HFF-Myc (cell line): Measurements from ENCODE around the gene FAM156A.
"Not testable (repeated sequence)": the region's sequence is repeated elsewhere in the genome, so short reads cannot be mapped to it uniquely, and the experiment has no call there.

ENCODE experiments used
- DNase-seq: peaks from one replicate; pipeline ENCODE4 v3.0.0-alpha.2; 2011; ENCODE audit warnings: low read depth; ENCODE audit errors: extremely low read depth
- H3K4me3 ChIP-seq: replicated peaks from 2 replicates; pipeline ENCODE4 v1.5.1; 2011; ENCODE audit warnings: low read depth, mild to moderate bottlenecking, control low read depth, low read length
- CTCF ChIP-seq: IDR thresholded peaks from 2 replicates; pipeline ENCODE4 v1.5.1; 2012; ENCODE audit warnings: mild to moderate bottlenecking, low read depth, low read length, control low read depth; ENCODE audit errors: missing control alignments

The FAM156A gene

GRCh38 chrX:52979993-52980392 is 21.7 kb upstream of the FAM156A start:
- DNase-seq: no peak
- H3K4me3 ChIP-seq: no peak overlapping the region
- no peak for TF ChIP-seq CTCF

GRCh38 chrX:52979568-52979967 is 21.2 kb upstream of the FAM156A start:
- no peak overlapping the region for H3K4me3 ChIP-seq
- TF ChIP-seq CTCF: no peak
- DNase-seq: no peak

GRCh38 chrX:52977953-52978352 is 19.6 kb upstream of the FAM156A start:
- DNase-seq: no peak
- H3K4me3 ChIP-seq: no peak overlapping the region
- TF ChIP-seq CTCF: no peak

- H3K4me3 ChIP-seq, DNase-seq: not testable (repeated sequence)
Measured at GRCh38 chrX:52975576-52975975, 17.3 kb upstream of the FAM156A start.

DNA sequence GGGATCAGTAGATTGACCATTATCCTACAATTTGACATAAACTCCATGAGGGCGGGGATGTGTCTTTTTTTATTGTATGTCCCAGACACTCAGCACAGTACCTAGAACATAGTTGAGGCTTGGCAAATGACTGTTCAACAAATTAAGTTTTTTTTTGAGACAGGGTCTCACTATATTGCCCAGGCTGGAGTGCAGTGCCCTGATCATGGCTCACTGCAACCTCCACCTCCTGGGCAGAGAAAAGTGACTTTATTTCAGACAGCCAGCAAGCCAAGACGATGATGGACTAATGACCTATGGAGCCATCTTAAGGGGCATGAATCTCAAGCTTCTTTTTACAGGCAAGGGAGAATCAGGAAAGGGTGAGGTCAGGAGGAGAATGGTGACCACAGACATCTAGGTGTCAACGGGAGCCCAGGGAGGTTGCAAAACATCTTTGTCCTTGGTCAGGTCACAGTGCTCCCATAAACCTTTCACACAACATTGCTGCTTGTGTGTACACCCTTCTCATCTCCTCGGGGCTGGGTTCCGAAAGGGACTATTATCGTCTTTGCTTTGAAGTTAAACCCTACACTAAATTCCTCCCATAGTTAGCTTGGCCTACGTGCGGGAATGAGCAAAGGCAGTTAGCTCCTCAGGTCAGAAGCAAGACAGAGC is 16.1 kb upstream of the FAM156A start:
- H3K4me3 ChIP-seq: not testable (repeated sequence)

GRCh38 chrX:52967922-52968321 is 9.6 kb upstream of the FAM156A start:
- DNase-seq: not testable (repeated sequence)

More for the DNA sequence above, 16.1 kb upstream of the FAM156A start:
- not testable (repeated sequence) for DNase-seq

GRCh38 chrX:52966993-52967738 is 8.8 kb upstream of the FAM156A start:
- DNase-seq, H3K4me3 ChIP-seq: not testable (repeated sequence)

More at GRCh38 chrX:52967922-52968321, 9.6 kb upstream of the FAM156A start:
- H3K4me3 ChIP-seq: not testable (repeated sequence)

GRCh38 chrX:52958961-52959360 is 643 bp upstream of the FAM156A start:
- not testable (repeated sequence) for DNase-seq, H3K4me3 ChIP-seq

DNA sequence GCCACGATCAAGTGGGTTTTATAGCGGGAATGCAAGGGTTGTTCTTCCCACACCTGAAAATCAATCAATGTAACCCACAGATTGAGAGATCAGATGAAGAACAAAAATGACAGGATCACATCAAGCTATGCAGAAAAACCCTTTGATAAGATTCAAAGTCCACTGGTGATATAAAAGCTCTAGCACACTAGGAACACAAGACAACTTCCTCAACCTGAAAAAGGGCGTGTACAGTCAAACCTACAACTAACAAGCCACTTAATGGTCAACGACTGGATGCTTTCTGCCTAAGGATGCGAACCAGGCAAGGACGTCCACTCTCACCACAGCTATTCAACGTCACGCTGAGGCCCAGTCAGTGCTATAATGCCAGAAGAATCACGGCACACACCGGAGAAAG is 8.4 kb downstream of the FAM156A start:
- not testable (repeated sequence) for H3K4me3 ChIP-seq, DNase-seq

- not testable (repeated sequence) for DNase-seq, H3K4me3 ChIP-seq
Measured at GRCh38 chrX:52949325-52949724, 9.0 kb downstream of the FAM156A start.

DNA sequence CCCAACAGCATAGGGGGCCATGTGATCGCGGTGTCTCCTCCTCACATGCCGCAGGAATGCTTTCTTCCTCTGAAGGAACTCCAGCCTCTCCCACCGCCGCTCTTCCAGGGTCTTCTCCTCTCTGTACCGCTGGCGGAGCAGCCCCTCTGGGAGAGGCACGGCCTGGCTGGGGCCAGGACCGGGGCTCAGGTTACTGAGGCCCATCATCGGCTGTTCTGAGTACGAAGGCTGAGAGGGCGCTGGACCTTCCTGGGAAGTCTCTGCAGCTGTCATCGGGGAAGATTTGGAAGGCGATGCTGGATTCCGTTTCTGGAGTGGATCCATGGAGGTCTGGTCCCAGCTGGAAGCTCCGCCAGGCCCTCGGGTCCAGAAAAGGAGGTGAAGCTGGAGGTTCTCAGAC is 10.1 kb downstream of the FAM156A start:
- not testable (repeated sequence) for H3K4me3 ChIP-seq, DNase-seq

- not testable (repeated sequence) for DNase-seq, H3K4me3 ChIP-seq
Measured at GRCh38 chrX:52947501-52947900, 10.8 kb downstream of the FAM156A start.

DNA sequence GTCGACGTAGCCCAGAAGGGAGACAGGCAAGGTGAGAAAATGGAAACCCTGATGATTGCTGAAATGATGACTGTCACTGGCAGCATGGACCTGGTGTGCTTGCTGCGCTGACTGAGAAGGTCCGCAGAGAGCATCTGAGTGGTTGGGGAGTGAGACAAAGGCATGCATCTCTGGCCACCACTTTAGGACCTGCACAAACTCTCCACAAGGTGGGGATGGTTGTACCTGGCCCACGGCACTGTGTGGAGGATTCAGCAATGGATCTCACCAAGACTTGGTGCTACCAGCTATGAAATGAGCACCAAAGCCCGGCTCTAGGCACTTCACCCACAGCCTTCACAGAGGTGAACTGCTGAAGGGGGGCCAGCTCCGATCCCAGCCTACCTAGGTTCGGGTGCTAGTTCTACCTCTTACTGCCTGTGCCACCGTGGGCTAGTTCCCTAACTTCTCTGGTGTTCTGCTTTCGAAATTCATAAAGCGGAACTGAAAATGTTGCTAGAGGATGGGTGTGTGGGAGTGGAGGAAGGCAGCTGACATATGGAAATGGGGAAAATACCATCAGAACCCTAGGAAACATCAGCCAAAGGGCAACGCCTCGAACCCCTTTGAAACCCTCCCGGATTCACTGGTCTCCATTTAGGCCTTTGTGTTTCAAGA is 12.4 kb downstream of the FAM156A start:
- not testable (repeated sequence) for H3K4me3 ChIP-seq, DNase-seq

DNA sequence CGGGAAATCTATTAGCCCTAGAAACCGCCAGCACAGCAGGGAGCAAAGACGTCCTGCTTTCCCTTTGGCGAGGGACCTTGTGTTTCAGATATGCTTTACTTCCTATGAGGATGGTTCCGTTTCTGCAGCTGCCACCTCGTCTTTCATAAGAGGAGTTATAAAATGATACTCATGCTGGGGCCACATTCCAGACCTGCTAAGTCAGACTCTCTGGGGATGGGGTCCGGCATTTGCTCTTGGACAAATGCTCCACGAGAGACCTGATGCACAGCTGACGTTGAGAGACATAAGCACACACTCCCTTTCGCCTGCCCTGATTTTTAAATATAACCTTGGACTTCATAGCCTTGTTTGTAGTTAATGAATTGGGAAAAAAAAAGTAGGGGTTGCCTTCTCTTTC is 16.6 kb downstream of the FAM156A start:
- H3K4me3 ChIP-seq, DNase-seq: not testable (repeated sequence)

- DNase-seq, H3K4me3 ChIP-seq: not testable (repeated sequence)
Measured at GRCh38 chrX:52940704-52941103, 17.6 kb downstream of the FAM156A start.
